Endothelial cell of umbilical vein (primary cell): ENCODE results near the gene OSBPL8.

Experiments used
- CTCF ChIP-seq, 2 donors: IDR thresholded peaks; 1 replicate in 1 of 2; 2 replicates in 1 of 2; pipeline ENCODE4 v1.5.1; 2011; ENCODE audit warnings: low read length in 2 of 2, mild to moderate bottlenecking in 2 of 2, moderate library complexity in 2 of 2, control low read depth in 1 of 2, inconsistent platforms in 1 of 2, low read depth in 1 of 2; ENCODE audit not compliant: insufficient read depth in 1 of 2; ENCODE audit errors: extremely low read depth in 1 of 2
- MAX ChIP-seq: IDR thresholded peaks from 2 replicates; pipeline ENCODE4 v1.6.1; 2011; ENCODE audit not compliant: insufficient read depth, insufficient read length
- POLR2A ChIP-seq: IDR thresholded peaks from 2 replicates; pipeline ENCODE4 v1.6.1; 2012; ENCODE audit warnings: low read depth, mild to moderate bottlenecking, control low read depth, low read length
- POLR2AphosphoS5 ChIP-seq: IDR thresholded peaks from 2 replicates; pipeline ENCODE4 v1.6.1; 2012; ENCODE audit warnings: low read depth, mild to moderate bottlenecking, control low read depth, low read length, moderate library complexity; ENCODE audit not compliant: insufficient read depth

- TF ChIP-seq CTCF (IDR thresholded peaks at IDR 0.05; ENCODE audit: extremely low read depth in 1 of 2, insufficient read depth in 1 of 2, low read depth in 1 of 2, low read length in 2 of 2) = no peak
- TF ChIP-seq POLR2A = no peak
- TF ChIP-seq POLR2AphosphoS5 = no peak
- no peak for TF ChIP-seq MAX
Observed at GRCh38 chr12:76552343-76552938, 7.1 kb downstream of the OSBPL8 start.
